Stimulated activated CD4-positive, alpha-beta T cell treated with anti-CD3 and anti-CD28 coated beads, Interleukin-15, amount 100 ng/mL, for 1 hour (primary cell): ENCODE results near the gene CHRM1.
"Not testable (repeated sequence)": the region's sequence is repeated elsewhere in the genome, so short reads cannot be mapped to it uniquely, and the experiment has no call there.

Experiments used
- DNase-seq, 2 donors: peaks; one replicate each; pipeline ENCODE4 v3.0.0-alpha.2; 2020; ENCODE audit warnings: low read depth in 1 of 2, low spot score in 1 of 2

Gene CHRM1

GRCh38 chr11:62921201-62921572 is at the start of gene CHRM1:
Gene CHRM1 (minus strand): TSS chr11:62921363. CDS start chr11:62911100, 10,263 bp downstream.
- no peak for DNase-seq

- no peak for DNase-seq
Measured at GRCh38 chr11:62965574-62965973, 44.4 kb upstream of the CHRM1 start.

- no peak for DNase-seq
Measured at GRCh38 chr11:62962391-62962790, 41.2 kb upstream of the CHRM1 start.

- DNase-seq, result no peak
Measured at GRCh38 chr11:62961017-62961570, 39.9 kb upstream of the CHRM1 start.

- no peak for DNase-seq
Measured at GRCh38 chr11:62959422-62959980, 38.3 kb upstream of the CHRM1 start.

GRCh38 chr11:62958547-62959421 is 37.6 kb upstream of the CHRM1 start:
- DNase-seq, result no peak

GRCh38 chr11:62957147-62957546 is 36.0 kb upstream of the CHRM1 start:
- DNase-seq, result no peak

- no peak for DNase-seq
Measured at GRCh38 chr11:62954478-62954877, 33.3 kb upstream of the CHRM1 start.

- no peak for DNase-seq
Measured at GRCh38 chr11:62953811-62954210, 32.6 kb upstream of the CHRM1 start.

- DNase-seq, result no peak
Measured at GRCh38 chr11:62948765-62949320, 27.7 kb upstream of the CHRM1 start.

- DNase-seq, result not testable (repeated sequence)
Measured at GRCh38 chr11:62945538-62945937, 24.4 kb upstream of the CHRM1 start.

GRCh38 chr11:62937528-62937927 is 16.4 kb upstream of the CHRM1 start:
- DNase-seq, result not testable (repeated sequence)

- no peak for DNase-seq
Measured at GRCh38 chr11:62934496-62934785, 13.3 kb upstream of the CHRM1 start.

- no peak for DNase-seq
Measured at GRCh38 chr11:62933750-62934495, 12.8 kb upstream of the CHRM1 start.

GRCh38 chr11:62933285-62933684 is 12.1 kb upstream of the CHRM1 start:
- DNase-seq, result no peak

GRCh38 chr11:62931499-62932278 is 10.5 kb upstream of the CHRM1 start:
- no peak for DNase-seq

- no peak for DNase-seq
Measured at GRCh38 chr11:62930666-62931065, 9.5 kb upstream of the CHRM1 start.

GRCh38 chr11:62930157-62930556 is 9.0 kb upstream of the CHRM1 start:
- DNase-seq, result no peak

GRCh38 chr11:62928011-62928410 is 6.8 kb upstream of the CHRM1 start:
- DNase-seq, result no peak

GRCh38 chr11:62926680-62927455 is 5.7 kb upstream of the CHRM1 start:
- DNase-seq, result no peak
